B cell (primary cell): ENCODE data around the gene SLC4A8. TPM values are rescaled to one million over a fixed set of nuclear protein-coding genes. Genes with fewer than 3 reads are reported as not detected.

ENCODE experiments used
- ATAC-seq: fragments of 200-7000 bp; cut with Tn5 transposase; one replicate; pipeline ENCODE4 v1.10.0; 2021; ENCODE audit warnings: low read depth, mild to moderate bottlenecking, moderate number of reproducible peaks, moderate library complexity
- CTCF ChIA-PET: fragments of 350-600 bp; sonication (Branson Sonifier 250); formaldehyde crosslinking; loops from one replicate; lab custom pipeline; 2021; ENCODE audit warnings: antibody characterized with exemption, inconsistent platforms; lab: Charles Lee
- POLR2A ChIA-PET: fragments of 350-600 bp; sonication (Branson Sonifier 250); formaldehyde crosslinking; loops from one replicate; lab custom pipeline; 2021; ENCODE audit warnings: antibody characterized with exemption; lab: Charles Lee
- DNase-seq: peaks from one replicate; pipeline ENCODE4 v3.0.0; 2013
- H2AFZ ChIP-seq: 2 replicates; pipeline ENCODE4 v1.6.1; 2012; ENCODE audit warnings: mild to moderate bottlenecking, low read depth, low read length; ENCODE audit not compliant: insufficient read depth, poor library complexity, severe bottlenecking
- H3K27ac ChIP-seq, 2 donors: 1 replicate in 1 of 2; 2 replicates in 1 of 2; pipeline ENCODE4 v1.5.1; 2012 to 2013; ENCODE audit warnings: low read length in 2 of 2, mild to moderate bottlenecking in 2 of 2, moderate library complexity in 1 of 2
- H3K27me3 ChIP-seq, 4 experiments: fragments of 200-600 bp in 1 of 4; sonication (generic) in 1 of 4; replicated peaks in 1 of 4; 1 replicate in 2 of 4; 2 replicates in 2 of 4; pipeline versions ENCODE4 v1.6.1 to v1.7.0; 2013 to 2016; ENCODE audit warnings: low read length in 3 of 4, mild to moderate bottlenecking in 2 of 4, mixed read lengths in 1 of 4, moderate library complexity in 1 of 4; ENCODE audit not compliant: insufficient read depth in 4 of 4, control insufficient read depth in 3 of 4; ENCODE audit errors: control extremely low read depth in 1 of 4
- H3K36me3 ChIP-seq, 2 experiments: replicated peaks in 1 of 2; 1 replicate in 1 of 2; 2 replicates in 1 of 2; pipeline versions ENCODE4 v1.6.1 to v1.7.1; 2013; ENCODE audit warnings: low read length in 1 of 2; ENCODE audit not compliant: insufficient read depth in 2 of 2, control insufficient read depth in 1 of 2; ENCODE audit errors: control extremely low read depth in 1 of 2, extremely low read depth in 1 of 2
- H3K4me1 ChIP-seq, 2 donors: fragments of 200-600 bp in 1 of 2; sonication (generic) in 1 of 2; 1 replicate in 1 of 2; 2 replicates in 1 of 2; pipeline versions ENCODE4 v1.5.1 to v1.6.1; 2013 to 2017; ENCODE audit warnings: low read length in 2 of 2; ENCODE audit not compliant: control insufficient read depth in 2 of 2, insufficient read depth in 2 of 2
- H3K4me2 ChIP-seq: replicated peaks from 2 replicates; pipeline ENCODE3; 2012; ENCODE audit warnings: mild to moderate bottlenecking, low read depth, low read length; ENCODE audit not compliant: poor library complexity, severe bottlenecking
- H3K4me3 ChIP-seq, 5 experiments: fragments of 200-600 bp in 1 of 5; sonication (generic) in 1 of 5; 1 replicate in 3 of 5; 2 replicates in 2 of 5; pipeline versions ENCODE4 v1.5.1 to v1.7.0; 2011 to 2016; ENCODE audit warnings: low read length in 4 of 5, mild to moderate bottlenecking in 4 of 5, low read depth in 2 of 5, control low read depth in 1 of 5, moderate library complexity in 1 of 5; ENCODE audit not compliant: insufficient read depth in 1 of 5; ENCODE audit errors: control extremely low read depth in 1 of 5, extremely low read depth in 1 of 5
- H3K79me2 ChIP-seq: fragments of 200-600 bp; sonication (generic); one replicate; pipeline ENCODE4 v1.6.0; 2016; ENCODE audit warnings: low read length; ENCODE audit not compliant: control insufficient read depth, insufficient read depth
- H3K9ac ChIP-seq: fragments of 200-600 bp; sonication (generic); 2 replicates; pipeline ENCODE4 v1.6.1; 2017; ENCODE audit warnings: mild to moderate bottlenecking, low read length, moderate library complexity
- H3K9me3 ChIP-seq, 3 donors: one replicate each; pipeline versions ENCODE4 v1.6.1 to v1.7.1; 2013; ENCODE audit warnings: low read length in 2 of 3; ENCODE audit not compliant: control insufficient read depth in 2 of 3, insufficient read depth in 1 of 3; ENCODE audit errors: control extremely low read depth in 1 of 3
- H4K20me1 ChIP-seq: 2 replicates; pipeline ENCODE4 v1.6.0; 2012; ENCODE audit warnings: mild to moderate bottlenecking, low read length; ENCODE audit not compliant: insufficient read depth, control insufficient read depth, poor library complexity, severe bottlenecking
- H3K27ac Mint-ChIP-seq: one replicate; pipeline ENCODE4 v1.8.0; 2021; ENCODE audit warnings: mixed read lengths
- H3K27me3 Mint-ChIP-seq: one replicate; pipeline ENCODE4 v1.8.0; 2021; ENCODE audit warnings: mixed read lengths
- H3K4me1 Mint-ChIP-seq: one replicate; pipeline ENCODE4 v1.8.0; 2021; ENCODE audit warnings: mixed read lengths
- H3K4me3 Mint-ChIP-seq: one replicate; pipeline ENCODE4 v1.8.0; 2021; ENCODE audit warnings: mixed read lengths
- H3K9me3 Mint-ChIP-seq: one replicate; pipeline ENCODE4 v1.8.0; 2022; ENCODE audit warnings: mixed read lengths; ENCODE audit not compliant: insufficient read depth
- EZH2 ChIP-seq: IDR thresholded peaks from 2 replicates; pipeline ENCODE4 v1.6.1; 2012; ENCODE audit warnings: borderline replicate concordance, low read depth, mild to moderate bottlenecking, moderate library complexity, low read length; ENCODE audit not compliant: insufficient read depth, poor library complexity, severe bottlenecking
- WGBS: methylation state at CpG from one replicate; pipeline ENCODE4 v1.1.5; 2013; ENCODE audit warnings: missing lambda C conversion rate; ENCODE audit not compliant: insufficient coverage; 5-methylcytosine and 5-hydroxymethylcytosine counted together
- intact Hi-C: fragments of 100-400 bp; cut with micrococcal nuclease; formaldehyde crosslinking; loops from one replicate; pipeline ENCODE4 v1.10.0; 2022
- polyA plus RNA-seq: library from polyadenylated mRNA; depleted of rRNA; stranded (reverse); fragments of >200 nt; gene quantifications from 2 replicates; pipeline ENCODE4 v1.2.3, GENCODE V29; 2012
- total RNA-seq, 2 donors: library from RNA; stranded (reverse); fragments of 120-200 nt in 1 of 2; gene quantifications; 1 replicate in 1 of 2; 2 replicates in 1 of 2; pipeline versions ENCODE4 v1.2.3 to v1.2.4, GENCODE V29; 2013 to 2022
- TF ChIP-seq, protein P1 (sequence below): fragments of 200-600 bp; IDR thresholded peaks from one replicate; pipeline ENCODE4 v1.8.0; 2022; ENCODE audit warnings: antibody characterized with exemption, mild to moderate bottlenecking

SLC4A8 gene
- total and polyA plus RNA-seq, 2 donors (not counting 1 experiment from before 2014, with no cell fraction given): 3.1 to 3.2 TPM

GRCh38 chr12:51401900-51402299 is 22.7 kb upstream of the SLC4A8 start:
- no peaks in the 10 kb centered on the region for H3K27me3 Mint-ChIP-seq
- no peak overlapping the region for H3K27ac ChIP-seq
- H2AFZ ChIP-seq: no peak overlapping the region
- peaks cover 13 to 15% of the 10 kb centered on the region in 2 donors for H3K4me1 ChIP-seq
- peaks cover 19% of the 10 kb centered on the region for H3K4me1 Mint-ChIP-seq
- H3K9ac ChIP-seq: no peak overlapping the region
- no peak overlapping the region for H3K4me3 ChIP-seq
- no peak overlapping the region for H3K4me3 Mint-ChIP-seq
- H3K79me2 ChIP-seq: peaks cover 21% of the 10 kb centered on the region
- intact Hi-C loops: no loop called here
- H3K36me3 ChIP-seq: no peaks in the 10 kb centered on the region
- POLR2A ChIA-PET: no interaction called here
- H3K9me3 ChIP-seq: no peaks in the 10 kb centered on the region
- ATAC-seq (no peak), DNase-seq (no peak)
- CTCF ChIA-PET: interaction anchor here (1.0 kb wide), 1 partner anchor 10 kb away, joined by 5 read pairs; no protein-coding TSS in a partner anchor
- TF ChIP-seq, protein P1, sequence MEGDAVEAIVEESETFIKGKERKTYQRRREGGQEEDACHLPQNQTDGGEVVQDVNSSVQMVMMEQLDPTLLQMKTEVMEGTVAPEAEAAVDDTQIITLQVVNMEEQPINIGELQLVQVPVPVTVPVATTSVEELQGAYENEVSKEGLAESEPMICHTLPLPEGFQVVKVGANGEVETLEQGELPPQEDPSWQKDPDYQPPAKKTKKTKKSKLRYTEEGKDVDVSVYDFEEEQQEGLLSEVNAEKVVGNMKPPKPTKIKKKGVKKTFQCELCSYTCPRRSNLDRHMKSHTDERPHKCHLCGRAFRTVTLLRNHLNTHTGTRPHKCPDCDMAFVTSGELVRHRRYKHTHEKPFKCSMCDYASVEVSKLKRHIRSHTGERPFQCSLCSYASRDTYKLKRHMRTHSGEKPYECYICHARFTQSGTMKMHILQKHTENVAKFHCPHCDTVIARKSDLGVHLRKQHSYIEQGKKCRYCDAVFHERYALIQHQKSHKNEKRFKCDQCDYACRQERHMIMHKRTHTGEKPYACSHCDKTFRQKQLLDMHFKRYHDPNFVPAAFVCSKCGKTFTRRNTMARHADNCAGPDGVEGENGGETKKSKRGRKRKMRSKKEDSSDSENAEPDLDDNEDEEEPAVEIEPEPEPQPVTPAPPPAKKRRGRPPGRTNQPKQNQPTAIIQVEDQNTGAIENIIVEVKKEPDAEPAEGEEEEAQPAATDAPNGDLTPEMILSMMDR: no peak
- no peak for TF ChIP-seq EZH2
- H3K4me2 ChIP-seq: no peak overlapping the region
- WGBS: no CpG with 5 or more reads among the region's 1 CpG
- no peaks in the 10 kb centered on the region for H3K27me3 ChIP-seq
- H3K27ac Mint-ChIP-seq: no peak overlapping the region
- H4K20me1 ChIP-seq: no peaks in the 10 kb centered on the region
- H3K9me3 Mint-ChIP-seq: no peaks in the 10 kb centered on the region

- H3K9me3 Mint-ChIP-seq: no peaks in the 10 kb centered on the region
- ChIA-PET POLR2A (no interaction called here), CTCF (no interaction called here)
- peaks cover 14% of the 10 kb centered on the region for H3K4me1 Mint-ChIP-seq
- Histone ChIP-seq H2AFZ (no peak overlapping the region), H3K4me1 (peaks cover 7 to 11% of the 10 kb centered on the region in 2 donors), H3K4me3 (no peak overlapping the region), H3K27ac (no peak overlapping the region), H4K20me1 (no peaks in the 10 kb centered on the region), H3K79me2 (peaks cover 21% of the 10 kb centered on the region), H3K9me3 (no peaks in the 10 kb centered on the region), H3K36me3 (no peaks in the 10 kb centered on the region), H3K9ac (no peak overlapping the region), H3K27me3 (no peaks in the 10 kb centered on the region), H3K4me2 (no peak overlapping the region)
- 86% methylated on average over 1 of the region's 6 CpGs for WGBS
- TF ChIP-seq, protein P1: no peak
- TF ChIP-seq EZH2: no peak
- DNase-seq (no peak), ATAC-seq (no peak)
- H3K27ac Mint-ChIP-seq: no peak overlapping the region
- H3K4me3 Mint-ChIP-seq: no peak overlapping the region
- no peaks in the 10 kb centered on the region for H3K27me3 Mint-ChIP-seq
- intact Hi-C loops: no loop called here
Observed at GRCh38 chr12:51403159-51403558, 21.5 kb upstream of the SLC4A8 start.
